Measurements from ENCODE around the gene GRM7. TPM values are rescaled to one million over a fixed set of nuclear protein-coding genes. Genes with fewer than 3 reads are reported as not detected.

GRM7 gene
- total and polyA plus RNA-seq, 2 of the 4 experiments (the other 2 are of a cell fraction) = not detected

GRCh38 chr3:7190095-7190494, 329.2 kb downstream of the GRM7 start:
- Histone ChIP-seq H2BK5ac (ENCODE audit: low read depth, low read length, poor library complexity, severe bottlenecking) (no peak overlapping the region), H4K20me1 (ENCODE audit: insufficient read depth, low read length) (no peaks in the 10 kb centered on the region), H3K36me3 (ENCODE audit: control insufficient read depth, insufficient read depth, low read length) (no peaks in the 10 kb centered on the region), H3K18ac (ENCODE audit: low read depth, low read length) (no peak overlapping the region), H2AK9ac (replicated peaks; ENCODE audit: low read depth, low read length, poor library complexity) (no peak overlapping the region), H3K79me1 (ENCODE audit: low read depth in 1 of 2, low read length in 2 of 2) (no peaks in the 10 kb centered on the region), H3K27me3 (ENCODE audit: control insufficient read depth, insufficient read depth, low read length) (no peaks in the 10 kb centered on the region), H3K9me3 (ENCODE audit: control insufficient read depth, insufficient read depth, low read length) (peaks cover 6% of the 10 kb centered on the region; the same call in 1 of the 2 replicates), H3K56ac (ENCODE audit: extremely low read depth, insufficient read depth, low read length) (no peak overlapping the region), H2BK15ac (ENCODE audit: low read depth, low read length) (no peak overlapping the region), H3K4me2 (ENCODE audit: low read depth, low read length) (no peak overlapping the region), H3K14ac (replicated peaks; ENCODE audit: low read depth, low read length) (no peak overlapping the region), H4K8ac (ENCODE audit: low read depth in 2 of 2, low read length in 2 of 2) (no peak overlapping the region), H4K5ac (ENCODE audit: low read depth, low read length) (no peak overlapping the region), H3K9ac (ENCODE audit: low read depth, low read length) (no peak overlapping the region), H3K23ac (ENCODE audit: low read depth, low read length) (no peak overlapping the region), H2AFZ (replicated peaks; ENCODE audit: low read length, poor library complexity) (no peak overlapping the region), H2BK120ac (ENCODE audit: low read depth, low read length) (no peak overlapping the region), H4K91ac (ENCODE audit: insufficient read depth, low read depth, low read length) (no peak overlapping the region), H3K9me1 (ENCODE audit: insufficient read depth, low read length) (no peaks in the 10 kb centered on the region), H2BK20ac (ENCODE audit: low read depth, low read length) (no peak overlapping the region), H3K4ac (ENCODE audit: low read depth, low read length) (no peak overlapping the region), H3K4me3 (ENCODE audit: insufficient read depth, low read depth, low read length) (no peak overlapping the region), H3K27ac (ENCODE audit: insufficient read depth, low read length) (no peak overlapping the region), H2AK5ac (ENCODE audit: low read depth, low read length) (no peak overlapping the region), H3K4me1 (ENCODE audit: control insufficient read depth, insufficient read depth, low read length) (no peaks in the 10 kb centered on the region)
- WGBS, 2 experiments (ENCODE audit: extremely low coverage in 2 of 2, insufficient read length in 1 of 2) = no CpG with 5 or more reads among the region's 4 CpGs
- TF ChIP-seq POLR2A (IDR thresholded peaks at IDR 0.05; ENCODE audit: low read depth, low read length) (no peak), RAD21 (IDR thresholded peaks at IDR 0.05; ENCODE audit: low read length) (no peak), SMC3 (IDR thresholded peaks at IDR 0.05; ENCODE audit: low read depth, low read length) (no peak), RFX5 (IDR thresholded peaks at IDR 0.05; ENCODE audit: low read depth, low read length) (no peak), BHLHE40 (IDR thresholded peaks at IDR 0.05; ENCODE audit: low read depth, low read length) (no peak), ELK1 (IDR thresholded peaks at IDR 0.05; ENCODE audit: borderline replicate concordance, low read depth, low read length) (no peak), CHD1 (IDR thresholded peaks at IDR 0.05; ENCODE audit: low read depth, low read length) (no peak), USF2 (IDR thresholded peaks at IDR 0.05; ENCODE audit: low read depth, low read length) (no peak), CEBPB (IDR thresholded peaks at IDR 0.05; ENCODE audit: low read depth, low read length) (no peak), MXI1 (IDR thresholded peaks at IDR 0.05; ENCODE audit: borderline replicate concordance, low read depth, low read length) (no peak), MAZ (IDR thresholded peaks at IDR 0.05; ENCODE audit: borderline replicate concordance, low read depth, low read length) (no peak), NFE2L2 (IDR thresholded peaks at IDR 0.05; ENCODE audit: low read depth, low read length) (no peak), RCOR1 (IDR thresholded peaks at IDR 0.05; ENCODE audit: insufficient replicate concordance, low read length) (no peak), MAFK (IDR thresholded peaks at IDR 0.05; ENCODE audit: low read depth, low read length) (no peak), FOS (IDR thresholded peaks at IDR 0.05; ENCODE audit: low read depth, low read length) (no peak)
- TF ChIP-seq, protein P1, sequence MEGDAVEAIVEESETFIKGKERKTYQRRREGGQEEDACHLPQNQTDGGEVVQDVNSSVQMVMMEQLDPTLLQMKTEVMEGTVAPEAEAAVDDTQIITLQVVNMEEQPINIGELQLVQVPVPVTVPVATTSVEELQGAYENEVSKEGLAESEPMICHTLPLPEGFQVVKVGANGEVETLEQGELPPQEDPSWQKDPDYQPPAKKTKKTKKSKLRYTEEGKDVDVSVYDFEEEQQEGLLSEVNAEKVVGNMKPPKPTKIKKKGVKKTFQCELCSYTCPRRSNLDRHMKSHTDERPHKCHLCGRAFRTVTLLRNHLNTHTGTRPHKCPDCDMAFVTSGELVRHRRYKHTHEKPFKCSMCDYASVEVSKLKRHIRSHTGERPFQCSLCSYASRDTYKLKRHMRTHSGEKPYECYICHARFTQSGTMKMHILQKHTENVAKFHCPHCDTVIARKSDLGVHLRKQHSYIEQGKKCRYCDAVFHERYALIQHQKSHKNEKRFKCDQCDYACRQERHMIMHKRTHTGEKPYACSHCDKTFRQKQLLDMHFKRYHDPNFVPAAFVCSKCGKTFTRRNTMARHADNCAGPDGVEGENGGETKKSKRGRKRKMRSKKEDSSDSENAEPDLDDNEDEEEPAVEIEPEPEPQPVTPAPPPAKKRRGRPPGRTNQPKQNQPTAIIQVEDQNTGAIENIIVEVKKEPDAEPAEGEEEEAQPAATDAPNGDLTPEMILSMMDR (conservative IDR thresholded peaks at IDR 0.05; ENCODE audit: low read depth, low read length) = no peak
- in situ Hi-C loops (cut with MboI; ENCODE audit: low sequenced_read_pairs) (no loop called here), dilution Hi-C loops (cut with HindIII; ENCODE audit: low sequenced_read_pairs, unreplicated experiment) (no loop called here), intact Hi-C loops (cut with micrococcal nuclease) (no loop called here)
- ATAC-seq (ENCODE audit: low read depth) = no peak
- no peak for DNase-seq
- BruUV-seq (replicated peaks) = no TSS peak
- POLR2A ChIA-PET (ENCODE audit: unreplicated experiment) = no interaction called here
- CTCF ChIA-PET = no interaction called here

All from IMR-90 (cell line).